Measurements from ENCODE around the gene NIM1K. TPM values are rescaled to one million over a fixed set of nuclear protein-coding genes. Genes with fewer than 3 reads are reported as not detected.
"Not testable (repeated sequence)": the region's sequence is repeated elsewhere in the genome, so short reads cannot be mapped to it uniquely, and the experiment has no call there.

Gene NIM1K
- total RNA-seq, 1 donor from 2014 or later, result 0.67 TPM

GRCh38 chr5:43156388-43156787 lies 35.6 kb upstream of the NIM1K start:
- no peaks in the 10 kb centered on the region for H3K4me1 Mint-ChIP-seq (ENCODE audit: low read depth)
- H3K4me3 Mint-ChIP-seq (ENCODE audit: unreplicated experiment), result no peak overlapping the region
- no peak overlapping the region for H3K27ac Mint-ChIP-seq (ENCODE audit: unreplicated experiment)
- no peak for DNase-seq (ENCODE audit: low spot score)
- no peak for TF ChIP-seq CTCF (IDR thresholded peaks at IDR 0.05)
- H3K36me3 Mint-ChIP-seq (ENCODE audit: low read depth), result peaks cover 8% of the 10 kb centered on the region
- H3K9me3 Mint-ChIP-seq (ENCODE audit: low read depth), result no peaks in the 10 kb centered on the region
- no peaks in the 10 kb centered on the region for H3K27me3 Mint-ChIP-seq (ENCODE audit: low read depth)

- no peak for DNase-seq (ENCODE audit: low spot score)
Measured at GRCh38 chr5:43157068-43157467, 35.0 kb upstream of the NIM1K start.

GRCh38 chr5:43161244-43161643 lies 30.8 kb upstream of the NIM1K start:
- no peak for TF ChIP-seq CTCF (IDR thresholded peaks at IDR 0.05)
- peaks cover 20% of the 10 kb centered on the region for H3K36me3 Mint-ChIP-seq (ENCODE audit: low read depth)
- H3K27me3 Mint-ChIP-seq (ENCODE audit: low read depth), result no peaks in the 10 kb centered on the region
- no peaks in the 10 kb centered on the region for H3K9me3 Mint-ChIP-seq (ENCODE audit: low read depth)
- no peak for DNase-seq (ENCODE audit: low spot score)
- H3K4me1 Mint-ChIP-seq (ENCODE audit: low read depth), result no peaks in the 10 kb centered on the region
- no peak overlapping the region for H3K27ac Mint-ChIP-seq (ENCODE audit: unreplicated experiment)
- H3K4me3 Mint-ChIP-seq (ENCODE audit: unreplicated experiment), result no peak overlapping the region

More at GRCh38 chr5:43157068-43157467, 35.0 kb upstream of the NIM1K start:
- Mint-ChIP-seq H3K27me3 (ENCODE audit: low read depth) (no peaks in the 10 kb centered on the region), H3K27ac (ENCODE audit: unreplicated experiment) (no peak overlapping the region), H3K4me1 (ENCODE audit: low read depth) (no peaks in the 10 kb centered on the region), H3K4me3 (ENCODE audit: unreplicated experiment) (no peak overlapping the region), H3K9me3 (ENCODE audit: low read depth) (no peaks in the 10 kb centered on the region), H3K36me3 (ENCODE audit: low read depth) (peaks cover 11% of the 10 kb centered on the region)
- no peak for TF ChIP-seq CTCF (IDR thresholded peaks at IDR 0.05)

GRCh38 chr5:43164801-43165200 lies 27.2 kb upstream of the NIM1K start:
- not testable (repeated sequence) for H3K4me3 Mint-ChIP-seq (ENCODE audit: unreplicated experiment); H3K27me3 Mint-ChIP-seq (ENCODE audit: low read depth); H3K27ac Mint-ChIP-seq (ENCODE audit: unreplicated experiment); H3K4me1 Mint-ChIP-seq (ENCODE audit: low read depth); DNase-seq (ENCODE audit: low spot score); H3K9me3 Mint-ChIP-seq (ENCODE audit: low read depth)
- H3K36me3 Mint-ChIP-seq (ENCODE audit: low read depth), result peaks cover 29% of the 10 kb centered on the region

GRCh38 chr5:43165323-43165722 lies 26.7 kb upstream of the NIM1K start:
- Mint-ChIP-seq H3K36me3 (ENCODE audit: low read depth) (peaks cover 30% of the 10 kb centered on the region), H3K27ac (ENCODE audit: unreplicated experiment) (no peak overlapping the region), H3K4me3 (ENCODE audit: unreplicated experiment) (no peak overlapping the region), H3K4me1 (ENCODE audit: low read depth) (no peaks in the 10 kb centered on the region), H3K9me3 (ENCODE audit: low read depth) (no peaks in the 10 kb centered on the region), H3K27me3 (ENCODE audit: low read depth) (no peaks in the 10 kb centered on the region)
- TF ChIP-seq CTCF (IDR thresholded peaks at IDR 0.05), result no peak
- no peak for DNase-seq (ENCODE audit: low spot score)

GRCh38 chr5:43168175-43168574 lies 23.9 kb upstream of the NIM1K start:
- TF ChIP-seq CTCF (IDR thresholded peaks at IDR 0.05), result no peak
- Mint-ChIP-seq H3K36me3 (ENCODE audit: low read depth) (peaks cover 30% of the 10 kb centered on the region), H3K27me3 (ENCODE audit: low read depth) (no peaks in the 10 kb centered on the region), H3K9me3 (ENCODE audit: low read depth) (no peaks in the 10 kb centered on the region), H3K27ac (ENCODE audit: unreplicated experiment) (no peak overlapping the region), H3K4me3 (ENCODE audit: unreplicated experiment) (no peak overlapping the region), H3K4me1 (ENCODE audit: low read depth) (no peaks in the 10 kb centered on the region)
- DNase-seq (ENCODE audit: low spot score), result no peak

Measured in chondrocyte (in vitro differentiated cells).